Type B pancreatic cell (in vitro differentiated cells): ENCODE data around the gene PRDM7. TPM values are rescaled to one million over a fixed set of nuclear protein-coding genes. Genes with fewer than 3 reads are reported as not detected.
"Not testable (repeated sequence)": the region's sequence is repeated elsewhere in the genome, so short reads cannot be mapped to it uniquely, and the experiment has no call there.

ENCODE experiments used
- DNase-seq: peaks from one replicate; pipeline ENCODE4 v3.0.0; 2021; ENCODE audit warnings: mixed read lengths; ENCODE audit not compliant: unreplicated experiment; ENCODE audit errors: extremely low spot score
- H3K27ac Mint-ChIP-seq: 2 replicates; pipeline ENCODE4 v1.8.0; 2021; ENCODE audit warnings: mild to moderate bottlenecking, mixed read lengths
- H3K27me3 Mint-ChIP-seq: 2 replicates; pipeline ENCODE4 v1.8.0; 2021; ENCODE audit warnings: mixed read lengths
- H3K36me3 Mint-ChIP-seq: 2 replicates; pipeline ENCODE4 v1.8.0; 2021; ENCODE audit warnings: mixed read lengths
- H3K4me1 Mint-ChIP-seq: one replicate; pipeline ENCODE4 v1.8.0; 2021; ENCODE audit warnings: mixed read lengths; ENCODE audit not compliant: unreplicated experiment
- H3K4me3 Mint-ChIP-seq: 2 replicates; pipeline ENCODE4 v1.8.0; 2021; ENCODE audit warnings: mild to moderate bottlenecking, mixed read lengths
- H3K9me3 Mint-ChIP-seq: 2 replicates; pipeline ENCODE4 v1.8.0; 2021; ENCODE audit warnings: mixed read lengths
- CTCF ChIP-seq: fragments of 200-600 bp; sonication (generic); conservative IDR thresholded peaks from 2 replicates; pipeline ENCODE4 v1.5.0; 2021; ENCODE audit warnings: antibody characterized with exemption, mild to moderate bottlenecking
- total RNA-seq: library from RNA; stranded (reverse); gene quantifications from 2 replicates; pipeline ENCODE4 v1.2.1, GENCODE V29; 2021; ENCODE audit warnings: low replicate concordance

Gene PRDM7
- total RNA-seq, 1 donor from 2014 or later = not detected

- no peaks in the 10 kb centered on the region for H3K36me3 Mint-ChIP-seq
- peak; percentile 24 for TF ChIP-seq CTCF
- peaks cover 11% of the 10 kb centered on the region for H3K4me1 Mint-ChIP-seq
- no peak for DNase-seq
- H3K9me3 Mint-ChIP-seq = no peaks in the 10 kb centered on the region
- H3K4me3 Mint-ChIP-seq = peak overlapping the region; percentile 95
- H3K27ac Mint-ChIP-seq = peak overlapping the region; percentile 92
- H3K27me3 Mint-ChIP-seq = peaks cover 53% of the 10 kb centered on the region
Measured at GRCh38 chr16:90077757-90078578, 837 bp upstream of the PRDM7 start.

GRCh38 chr16:90072442-90073105 lies 4.6 kb downstream of the PRDM7 start:
- no peak for TF ChIP-seq CTCF
- Mint-ChIP-seq H3K4me1 (peaks cover 2% of the 10 kb centered on the region), H3K27me3 (peaks cover 41% of the 10 kb centered on the region), H3K36me3 (no peaks in the 10 kb centered on the region), H3K9me3 (peaks cover 4% of the 10 kb centered on the region), H3K4me3 (no peak overlapping the region), H3K27ac (no peak overlapping the region)
- no peak for DNase-seq

GRCh38 chr16:90070440-90070839 lies 6.7 kb downstream of the PRDM7 start:
- peaks cover 4% of the 10 kb centered on the region for H3K9me3 Mint-ChIP-seq
- no peaks in the 10 kb centered on the region for H3K4me1 Mint-ChIP-seq
- peaks cover 31% of the 10 kb centered on the region for H3K27me3 Mint-ChIP-seq
- no peak overlapping the region for H3K4me3 Mint-ChIP-seq
- no peak for TF ChIP-seq CTCF
- H3K36me3 Mint-ChIP-seq = no peaks in the 10 kb centered on the region
- no peak overlapping the region for H3K27ac Mint-ChIP-seq
- no peak for DNase-seq

- H3K4me1 Mint-ChIP-seq = no peaks in the 10 kb centered on the region
- TF ChIP-seq CTCF = no peak
- DNase-seq = no peak
- peaks cover 44% of the 10 kb centered on the region for H3K27me3 Mint-ChIP-seq
- H3K27ac Mint-ChIP-seq = no peak overlapping the region
- H3K9me3 Mint-ChIP-seq = no peaks in the 10 kb centered on the region
- H3K4me3 Mint-ChIP-seq = no peak overlapping the region
- H3K36me3 Mint-ChIP-seq = no peaks in the 10 kb centered on the region
Measured at GRCh38 chr16:90061437-90061836, 15.7 kb downstream of the PRDM7 start.

GRCh38 chr16:90057738-90058173 lies 19.4 kb downstream of the PRDM7 start:
- no peaks in the 10 kb centered on the region for H3K36me3 Mint-ChIP-seq
- no peak for TF ChIP-seq CTCF
- H3K9me3 Mint-ChIP-seq = peaks cover 15% of the 10 kb centered on the region
- H3K4me1 Mint-ChIP-seq = no peaks in the 10 kb centered on the region
- peaks cover 31% of the 10 kb centered on the region for H3K27me3 Mint-ChIP-seq
- no peak for DNase-seq
- no peak overlapping the region for H3K27ac Mint-ChIP-seq
- no peak overlapping the region for H3K4me3 Mint-ChIP-seq

- H3K27me3 Mint-ChIP-seq = peaks cover 25% of the 10 kb centered on the region
Measured at GRCh38 chr16:90056521-90056920, 20.6 kb downstream of the PRDM7 start.

More at GRCh38 chr16:90056521-90056920, 20.6 kb downstream of the PRDM7 start:
- not testable (repeated sequence) for DNase-seq, H3K4me3 Mint-ChIP-seq, H3K4me1 Mint-ChIP-seq, H3K27ac Mint-ChIP-seq, H3K36me3 Mint-ChIP-seq
- peaks cover 15% of the 10 kb centered on the region for H3K9me3 Mint-ChIP-seq
